HEK293 (cell line): ENCODE data around the gene FLRT2.

Experiments used
- CTCF ChIP-seq: fragments of 450-650 bp; formaldehyde crosslinking; IDR thresholded peaks from 2 replicates; pipeline ENCODE4 v1.5.1; 2016; ENCODE audit warnings: missing biosample characterization, missing genetic modification characterization
- YY1 ChIP-seq: fragments of 450-650 bp; formaldehyde crosslinking; IDR thresholded peaks from 2 replicates; pipeline ENCODE4 v1.5.1; 2018; ENCODE audit warnings: missing biosample characterization, missing genetic modification characterization
- ZBTB17 ChIP-seq: fragments of 450-650 bp; formaldehyde crosslinking; IDR thresholded peaks from 2 replicates; pipeline ENCODE4 v1.5.1; 2016; ENCODE audit warnings: missing biosample characterization, missing genetic modification characterization
- ZNF626 ChIP-seq: fragments of 450-650 bp; sonication (Bioruptor Pico); formaldehyde crosslinking; IDR thresholded peaks from 2 replicates; pipeline ENCODE4 v1.5.1; 2018; ENCODE audit warnings: missing biosample characterization, missing genetic modification characterization, inconsistent platforms
- ZNF768 ChIP-seq: fragments of 450-650 bp; formaldehyde crosslinking; IDR thresholded peaks from 2 replicates; pipeline ENCODE4 v1.5.1; 2018; ENCODE audit warnings: missing biosample characterization, mild to moderate bottlenecking, missing genetic modification characterization
- ZNF777 ChIP-seq: fragments of 450-650 bp; formaldehyde crosslinking; IDR thresholded peaks from 2 replicates; pipeline ENCODE4 v1.5.1; 2017; ENCODE audit warnings: missing biosample characterization, missing genetic modification characterization, borderline replicate concordance

GRCh38 chr14:85512451-85512850, 17.5 kb upstream of the FLRT2 start:
- TF ChIP-seq ZNF777 (tag by site-specific recombination) (no peak), ZNF626 (tag by site-specific recombination) (no peak), ZBTB17 (tag by site-specific recombination) (no peak), YY1 (tag by site-specific recombination) (no peak), ZNF768 (no peak), CTCF (tag by site-specific recombination) (no peak)
